ENCODE data around the gene CFAP46. TPM values are rescaled to one million over a fixed set of nuclear protein-coding genes. Genes with fewer than 3 reads are reported as not detected.
"Not testable (repeated sequence)": the region's sequence is repeated elsewhere in the genome, so short reads cannot be mapped to it uniquely, and the experiment has no call there.

The CFAP46 gene
- total and polyA plus RNA-seq, 4 donors, result 0.33 to 0.59 (median 0.42) TPM

DNA sequence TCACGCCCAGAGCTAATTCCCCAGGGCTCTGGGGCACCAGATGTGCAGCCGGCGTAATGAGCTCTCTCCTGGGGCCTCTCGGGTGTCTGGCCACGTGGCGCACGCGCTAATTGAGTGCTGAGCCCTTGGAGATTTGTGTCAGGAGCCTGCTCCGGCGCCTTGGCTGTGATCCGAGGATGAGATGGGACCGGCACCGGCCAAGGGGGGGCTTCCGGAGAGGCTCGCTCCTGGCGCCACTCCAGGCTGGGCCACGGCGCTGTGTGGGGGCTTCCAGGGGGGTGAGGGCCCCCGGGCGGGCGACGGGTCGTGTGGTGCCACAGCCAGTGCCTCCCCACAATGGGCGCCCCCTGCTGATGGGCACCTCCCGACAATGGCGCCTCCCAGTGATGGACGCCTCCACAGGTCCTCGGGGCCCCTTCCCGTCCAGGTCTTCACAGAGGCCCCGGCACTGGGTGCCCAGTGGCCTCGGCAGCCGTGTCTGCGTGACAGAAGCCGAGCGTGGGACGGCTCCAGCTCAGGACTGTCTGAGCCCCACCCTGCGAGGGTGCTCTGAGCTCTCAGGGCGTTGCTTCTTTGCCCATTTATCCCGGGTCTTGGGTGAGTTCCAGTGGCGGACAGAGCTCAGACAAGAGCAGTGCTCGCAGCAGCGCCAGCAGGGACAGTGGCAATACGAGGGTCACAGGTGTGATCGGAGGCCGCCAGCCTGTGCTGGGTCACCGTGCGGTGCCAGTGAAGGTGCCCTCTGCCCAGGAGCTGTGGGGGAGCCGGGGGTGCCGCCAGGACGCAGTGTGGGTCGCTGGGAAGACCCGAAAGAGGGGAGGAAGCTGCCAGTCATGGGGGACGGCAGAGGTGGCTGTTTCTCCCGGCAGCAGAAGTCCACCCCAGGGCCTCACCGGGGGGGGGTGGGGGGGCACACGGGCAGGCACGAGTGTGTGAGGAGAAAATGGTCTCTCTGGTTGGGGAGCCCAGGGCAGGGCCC is 148.2 kb downstream of the CFAP46 start:
- H3K4me3 ChIP-seq (ENCODE audit: low read depth in 1 of 3, low read length in 3 of 3), result no peak overlapping the region
- no peak overlapping the region for H3K9ac ChIP-seq (ENCODE audit: low read depth in 1 of 2, low read length in 2 of 2)
- TF ChIP-seq SP1 (IDR thresholded peaks at IDR 0.05) (no peak), CTCF (IDR thresholded peaks at IDR 0.05; ENCODE audit: low read depth, low read length, missing input control) (no peak), EGR1 (IDR thresholded peaks at IDR 0.05; ENCODE audit: low read depth in 2 of 2) (no peak), YY1 (IDR thresholded peaks at IDR 0.05) (no peak), ZBTB33 (IDR thresholded peaks at IDR 0.05) (no peak)
- TF ChIP-seq, protein P1, sequence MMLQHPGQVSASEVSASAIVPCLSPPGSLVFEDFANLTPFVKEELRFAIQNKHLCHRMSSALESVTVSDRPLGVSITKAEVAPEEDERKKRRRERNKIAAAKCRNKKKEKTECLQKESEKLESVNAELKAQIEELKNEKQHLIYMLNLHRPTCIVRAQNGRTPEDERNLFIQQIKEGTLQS (IDR thresholded peaks at IDR 0.05), result no peak
- no peaks in the 10 kb centered on the region for H3K36me3 ChIP-seq (ENCODE audit: control insufficient read depth in 4 of 4, insufficient read depth in 3 of 4, low read depth in 1 of 4, low read length in 3 of 4)
- no peak overlapping the region for H3K27ac ChIP-seq (ENCODE audit: low read depth in 1 of 2, low read length in 2 of 2)
- H3K27me3 ChIP-seq (ENCODE audit: control insufficient read depth in 4 of 4, insufficient read depth in 4 of 4, low read length in 3 of 4), result peaks cover 0 to 10% (median under 1%) of the 10 kb centered on the region in 4 donors
- no peaks in the 10 kb centered on the region for H3K9me3 ChIP-seq (ENCODE audit: control insufficient read depth in 4 of 4, low read length in 3 of 4)
- DNase-seq (ENCODE audit: low spot score), result no peak
- WGBS, result 77% methylated on average over 57 of the region's 57 CpGs
- H3K4me1 ChIP-seq (ENCODE audit: control insufficient read depth in 4 of 4, insufficient read depth in 4 of 4, low read length in 3 of 4), result no peaks in the 10 kb centered on the region

DNA sequence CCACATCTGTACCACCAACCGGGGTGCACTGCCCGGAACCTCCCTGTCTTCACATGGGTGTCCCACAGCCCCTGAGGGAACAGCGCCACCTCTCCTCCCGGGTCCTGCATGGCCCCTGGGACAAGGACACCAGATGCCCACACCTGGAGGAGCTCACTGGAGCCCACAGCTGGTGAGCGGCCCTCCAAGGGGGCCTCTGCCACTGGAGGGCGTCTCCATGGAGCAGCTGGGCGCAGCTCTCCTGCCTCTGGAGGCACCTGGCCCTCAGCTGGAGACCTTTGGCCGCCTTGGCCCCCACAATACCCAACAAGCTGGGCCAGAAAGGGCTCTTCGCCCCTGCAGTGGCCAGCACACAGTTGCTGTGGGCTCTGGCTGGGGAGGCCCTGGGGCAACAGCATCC is 149.2 kb downstream of the CFAP46 start:
- no peak overlapping the region for H3K27ac ChIP-seq (ENCODE audit: low read depth in 1 of 2, low read length in 2 of 2)
- H3K4me1 ChIP-seq (ENCODE audit: control insufficient read depth in 4 of 4, insufficient read depth in 4 of 4, low read length in 3 of 4), result peaks cover 0 to 5% (median 0%) of the 10 kb centered on the region in 4 donors
- no peak for DNase-seq (ENCODE audit: low spot score)
- no peaks in the 10 kb centered on the region for H3K9me3 ChIP-seq (ENCODE audit: control insufficient read depth in 4 of 4, low read length in 3 of 4)
- WGBS, result 86% methylated on average over 9 of the region's 9 CpGs
- H3K36me3 ChIP-seq (ENCODE audit: control insufficient read depth in 4 of 4, insufficient read depth in 3 of 4, low read depth in 1 of 4, low read length in 3 of 4), result no peaks in the 10 kb centered on the region
- H3K4me3 ChIP-seq (ENCODE audit: low read depth in 1 of 3, low read length in 3 of 3), result no peak overlapping the region
- no peak overlapping the region for H3K9ac ChIP-seq (ENCODE audit: low read depth in 1 of 2, low read length in 2 of 2)
- H3K27me3 ChIP-seq (ENCODE audit: control insufficient read depth in 4 of 4, insufficient read depth in 4 of 4, low read length in 3 of 4), result peaks cover 0 to 19% (median 1%) of the 10 kb centered on the region in 4 donors
- TF ChIP-seq, protein P2, sequence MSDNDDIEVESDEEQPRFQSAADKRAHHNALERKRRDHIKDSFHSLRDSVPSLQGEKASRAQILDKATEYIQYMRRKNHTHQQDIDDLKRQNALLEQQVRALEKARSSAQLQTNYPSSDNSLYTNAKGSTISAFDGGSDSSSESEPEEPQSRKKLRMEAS (IDR thresholded peaks at IDR 0.05), result no peak

DNA sequence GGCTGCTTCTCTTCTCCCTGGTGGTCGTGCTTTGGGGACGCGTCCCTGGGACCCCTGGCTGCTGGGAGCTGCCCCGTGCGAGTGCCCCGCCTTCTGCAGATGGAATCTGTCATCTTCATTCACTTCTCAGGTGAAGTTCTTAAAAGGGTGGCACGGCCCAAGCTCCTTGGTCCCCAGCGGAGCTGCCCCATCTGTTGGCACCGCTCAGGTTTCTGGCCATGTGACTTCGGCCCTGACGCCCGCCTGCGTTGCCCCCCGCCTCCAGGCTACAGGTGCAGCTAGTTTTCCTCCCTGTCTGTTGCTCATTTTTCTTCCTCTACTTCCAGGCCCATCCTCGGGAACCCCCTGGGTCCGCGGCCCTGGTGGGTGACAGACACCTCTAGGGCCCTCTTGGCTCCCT is 149.6 kb downstream of the CFAP46 start:
- no peaks in the 10 kb centered on the region for H3K9me3 ChIP-seq (ENCODE audit: control insufficient read depth in 4 of 4, low read length in 3 of 4)
- peaks cover 0 to 9% (median 0%) of the 10 kb centered on the region in 4 donors for H3K4me1 ChIP-seq (ENCODE audit: control insufficient read depth in 4 of 4, insufficient read depth in 4 of 4, low read length in 3 of 4)
- no peaks in the 10 kb centered on the region for H3K36me3 ChIP-seq (ENCODE audit: control insufficient read depth in 4 of 4, insufficient read depth in 3 of 4, low read depth in 1 of 4, low read length in 3 of 4)
- 84% methylated on average over 17 of the region's 17 CpGs for whole genome bisulfite sequencing
- no peak overlapping the region for H3K4me3 ChIP-seq (ENCODE audit: low read depth in 1 of 3, low read length in 3 of 3)
- TF ChIP-seq ZBTB33 (IDR thresholded peaks at IDR 0.05) (no peak), YY1 (IDR thresholded peaks at IDR 0.05) (no peak), GABPA (IDR thresholded peaks at IDR 0.05 in 1 of 2, conservative IDR thresholded peaks at IDR 0.05 in 1 of 2) (no peak), FOXA2 (IDR thresholded peaks at IDR 0.05) (no peak), FOXA1 (IDR thresholded peaks at IDR 0.05) (no peak)
- TF ChIP-seq, protein P2 (IDR thresholded peaks at IDR 0.05), result no peak
- TF ChIP-seq, protein P1 (IDR thresholded peaks at IDR 0.05), result no peak
- H3K27ac ChIP-seq (ENCODE audit: low read depth in 1 of 2, low read length in 2 of 2), result no peak overlapping the region
- peaks cover 0 to 23% (median 1%) of the 10 kb centered on the region in 4 donors for H3K27me3 ChIP-seq (ENCODE audit: control insufficient read depth in 4 of 4, insufficient read depth in 4 of 4, low read length in 3 of 4)
- DNase-seq (ENCODE audit: low spot score), result no peak
- H3K9ac ChIP-seq (ENCODE audit: low read depth in 1 of 2, low read length in 2 of 2), result no peak overlapping the region

DNA sequence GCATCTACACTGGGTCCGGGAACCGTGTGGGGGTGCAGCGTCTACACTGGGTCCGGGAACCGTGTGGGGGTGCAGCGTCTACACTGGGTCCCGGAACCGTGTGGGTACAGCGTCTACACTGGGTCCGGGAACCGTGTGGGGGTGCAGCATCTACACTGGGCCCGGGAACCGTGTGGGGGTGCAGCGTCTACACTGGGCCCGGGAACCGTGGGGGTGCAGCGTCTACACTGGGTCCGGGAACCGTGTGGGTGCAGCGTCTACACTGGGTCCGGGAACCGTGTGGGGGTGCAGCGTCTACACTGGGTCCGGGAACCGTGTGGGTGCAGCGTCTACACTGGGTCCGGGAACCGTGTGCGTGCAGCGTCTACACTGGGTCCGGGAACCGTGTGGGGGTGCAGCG is 150.3 kb downstream of the CFAP46 start:
- WGBS, result 91% methylated on average over 33 of the region's 33 CpGs
- H3K36me3 ChIP-seq (ENCODE audit: control insufficient read depth in 4 of 4, insufficient read depth in 3 of 4, low read depth in 1 of 4, low read length in 3 of 4); DNase-seq (ENCODE audit: low spot score); H3K4me3 ChIP-seq (ENCODE audit: low read depth in 1 of 3, low read length in 3 of 3); H3K9me3 ChIP-seq (ENCODE audit: control insufficient read depth in 4 of 4, low read length in 3 of 4); H3K27ac ChIP-seq (ENCODE audit: low read depth in 1 of 2, low read length in 2 of 2); H3K9ac ChIP-seq (ENCODE audit: low read depth in 1 of 2, low read length in 2 of 2): not testable (repeated sequence)
- Histone ChIP-seq H3K4me1 (ENCODE audit: control insufficient read depth in 4 of 4, insufficient read depth in 4 of 4, low read length in 3 of 4) (peaks cover 0 to 13% (median 3%) of the 10 kb centered on the region in 4 donors), H3K27me3 (ENCODE audit: control insufficient read depth in 4 of 4, insufficient read depth in 4 of 4, low read length in 3 of 4) (peaks cover 0 to 30% (median 1%) of the 10 kb centered on the region in 4 donors)

Measured in liver (tissue), 9 donors.